ENCODE measurements around the gene KLK14.

Gene KLK14

DNA sequence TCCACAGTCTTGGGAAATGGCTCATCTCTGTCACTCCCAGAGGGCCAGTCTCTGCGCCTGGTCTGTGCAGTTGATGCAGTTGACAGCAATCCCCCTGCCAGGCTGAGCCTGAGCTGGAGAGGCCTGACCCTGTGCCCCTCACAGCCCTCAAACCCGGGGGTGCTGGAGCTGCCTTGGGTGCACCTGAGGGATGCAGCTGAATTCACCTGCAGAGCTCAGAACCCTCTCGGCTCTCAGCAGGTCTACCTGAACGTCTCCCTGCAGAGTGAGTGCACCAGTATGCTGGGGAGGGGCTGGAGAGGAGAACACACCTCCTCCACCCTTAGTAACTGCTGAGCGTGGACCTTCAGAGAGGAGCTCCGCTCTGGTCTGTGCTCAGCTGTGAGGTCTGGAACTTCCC lies 44.3 kb upstream of the KLK14 start:
- no peak for ATAC-seq (ENCODE audit: low read depth)
- no peaks in the 10 kb centered on the region for H3K4me1 ChIP-seq (ENCODE audit: insufficient read depth, poor library complexity, severe bottlenecking)
- no peaks in the 10 kb centered on the region for H3K36me3 ChIP-seq (ENCODE audit: low read depth)
- H3K27ac ChIP-seq (ENCODE audit: poor library complexity, severe bottlenecking) = no peak overlapping the region
- H3K4me3 ChIP-seq (ENCODE audit: severe bottlenecking) = no peak overlapping the region
- H3K27me3 ChIP-seq (ENCODE audit: insufficient read depth, poor library complexity, severe bottlenecking) = no peaks in the 10 kb centered on the region
- H3K9me3 ChIP-seq (ENCODE audit: severe bottlenecking) = no peaks in the 10 kb centered on the region
- TF ChIP-seq, protein P1, sequence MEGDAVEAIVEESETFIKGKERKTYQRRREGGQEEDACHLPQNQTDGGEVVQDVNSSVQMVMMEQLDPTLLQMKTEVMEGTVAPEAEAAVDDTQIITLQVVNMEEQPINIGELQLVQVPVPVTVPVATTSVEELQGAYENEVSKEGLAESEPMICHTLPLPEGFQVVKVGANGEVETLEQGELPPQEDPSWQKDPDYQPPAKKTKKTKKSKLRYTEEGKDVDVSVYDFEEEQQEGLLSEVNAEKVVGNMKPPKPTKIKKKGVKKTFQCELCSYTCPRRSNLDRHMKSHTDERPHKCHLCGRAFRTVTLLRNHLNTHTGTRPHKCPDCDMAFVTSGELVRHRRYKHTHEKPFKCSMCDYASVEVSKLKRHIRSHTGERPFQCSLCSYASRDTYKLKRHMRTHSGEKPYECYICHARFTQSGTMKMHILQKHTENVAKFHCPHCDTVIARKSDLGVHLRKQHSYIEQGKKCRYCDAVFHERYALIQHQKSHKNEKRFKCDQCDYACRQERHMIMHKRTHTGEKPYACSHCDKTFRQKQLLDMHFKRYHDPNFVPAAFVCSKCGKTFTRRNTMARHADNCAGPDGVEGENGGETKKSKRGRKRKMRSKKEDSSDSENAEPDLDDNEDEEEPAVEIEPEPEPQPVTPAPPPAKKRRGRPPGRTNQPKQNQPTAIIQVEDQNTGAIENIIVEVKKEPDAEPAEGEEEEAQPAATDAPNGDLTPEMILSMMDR (IDR thresholded peaks at IDR 0.05; ENCODE audit: poor library complexity, severe bottlenecking) = no peak
- no peak for DNase-seq (ENCODE audit: low spot score)

DNA sequence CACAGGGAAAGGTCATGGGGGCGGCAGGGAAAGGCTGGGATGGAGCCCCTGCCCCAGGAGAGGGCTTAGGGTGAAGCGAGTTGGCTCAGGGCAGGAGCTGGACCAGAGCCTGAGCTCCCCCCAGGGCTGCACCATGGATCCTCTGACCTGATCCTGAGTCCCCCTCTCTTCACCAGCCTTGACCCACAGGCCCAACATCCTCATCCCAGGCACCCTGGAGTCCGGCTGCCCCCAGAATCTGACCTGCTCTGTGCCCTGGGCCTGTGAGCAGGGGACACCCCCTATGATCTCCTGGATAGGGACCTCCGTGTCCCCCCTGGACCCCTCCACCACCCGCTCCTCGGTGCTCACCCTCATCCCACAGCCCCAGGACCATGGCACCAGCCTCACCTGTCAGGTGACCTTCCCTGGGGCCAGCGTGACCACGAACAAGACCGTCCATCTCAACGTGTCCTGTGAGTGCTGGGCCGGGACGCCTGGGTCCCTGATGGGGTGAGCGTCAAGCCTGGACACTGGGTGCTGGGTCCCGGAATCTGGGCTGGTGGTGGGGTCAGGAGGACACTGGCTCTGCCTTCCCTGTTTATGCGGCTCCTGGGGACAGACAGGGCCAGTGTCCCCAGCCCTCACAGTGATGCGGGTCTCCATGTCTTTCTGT lies 42.9 kb upstream of the KLK14 start:
- Histone ChIP-seq H3K36me3 (ENCODE audit: low read depth) (no peaks in the 10 kb centered on the region), H3K4me3 (ENCODE audit: severe bottlenecking) (no peak overlapping the region), H3K9me3 (ENCODE audit: severe bottlenecking) (no peaks in the 10 kb centered on the region), H3K27ac (ENCODE audit: poor library complexity, severe bottlenecking) (no peak overlapping the region), H3K4me1 (ENCODE audit: insufficient read depth, poor library complexity, severe bottlenecking) (no peaks in the 10 kb centered on the region), H3K27me3 (ENCODE audit: insufficient read depth, poor library complexity, severe bottlenecking) (no peaks in the 10 kb centered on the region)
- no peak for ATAC-seq (ENCODE audit: low read depth)
- TF ChIP-seq, protein P1 (IDR thresholded peaks at IDR 0.05; ENCODE audit: poor library complexity, severe bottlenecking) = no peak
- no peak for DNase-seq (ENCODE audit: low spot score)

DNA sequence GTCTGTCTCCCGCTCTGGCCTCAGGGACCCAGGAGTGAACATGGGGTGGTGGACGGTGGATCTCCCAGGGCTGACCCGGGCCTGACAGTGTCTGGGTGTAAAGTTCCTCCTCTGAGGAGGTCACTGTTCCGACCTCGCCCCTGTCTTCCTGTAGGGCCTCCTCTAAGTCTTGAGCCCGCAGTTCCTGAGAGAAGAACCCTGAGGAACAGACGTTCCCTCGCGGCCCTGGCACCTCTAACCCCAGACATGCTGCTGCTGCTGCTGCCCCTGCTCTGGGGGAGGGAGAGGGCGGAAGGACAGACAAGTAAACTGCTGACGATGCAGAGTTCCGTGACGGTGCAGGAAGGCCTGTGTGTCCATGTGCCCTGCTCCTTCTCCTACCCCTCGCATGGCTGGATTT lies 42.0 kb upstream of the KLK14 start, which contains the start of gene SIGLEC9:
Gene SIGLEC9, plus strand, starts transcription at position 178 of the 400 bp plus-strand sequence. Its CDS starts 69 bp downstream, at position 247.
- TF ChIP-seq, protein P1 (IDR thresholded peaks at IDR 0.05; ENCODE audit: poor library complexity, severe bottlenecking) = no peak
- Histone ChIP-seq H3K27ac (ENCODE audit: poor library complexity, severe bottlenecking) (no peak within 1 kb of the TSS), H3K27me3 (ENCODE audit: insufficient read depth, poor library complexity, severe bottlenecking) (no peaks in the 10 kb centered on the region), H3K4me3 (ENCODE audit: severe bottlenecking) (no peak within 1 kb of the TSS), H3K4me1 (ENCODE audit: insufficient read depth, poor library complexity, severe bottlenecking) (no peaks in the 10 kb centered on the region), H3K9me3 (ENCODE audit: severe bottlenecking) (no peaks in the 10 kb centered on the region), H3K36me3 (ENCODE audit: low read depth) (no peaks in the 10 kb centered on the region)
- ATAC-seq (ENCODE audit: low read depth) (no peak), DNase-seq (ENCODE audit: low spot score) (no peak)

DNA sequence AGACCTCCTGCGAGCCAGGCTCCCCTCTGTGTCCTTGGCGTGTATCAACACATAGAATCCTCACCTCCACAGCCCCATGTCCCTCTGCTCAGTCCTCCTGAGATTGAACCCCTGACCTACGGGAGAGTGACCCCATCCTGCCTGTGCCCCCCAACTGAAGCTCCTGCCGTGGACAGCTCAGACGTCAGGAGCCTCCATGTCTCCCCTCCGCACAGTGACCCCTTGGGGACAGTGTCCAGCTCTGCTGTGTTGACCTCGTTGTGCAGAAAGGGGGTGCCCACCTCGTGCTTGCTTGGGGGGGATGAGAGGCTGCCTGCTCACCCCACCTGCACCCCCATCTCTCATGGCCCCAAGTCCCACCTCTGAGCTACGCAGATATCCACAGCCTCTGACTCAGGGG lies 41.5 kb upstream of the KLK14 start:
- no peaks in the 10 kb centered on the region for H3K4me1 ChIP-seq (ENCODE audit: insufficient read depth, poor library complexity, severe bottlenecking)
- H3K4me3 ChIP-seq (ENCODE audit: severe bottlenecking) = no peak overlapping the region
- H3K36me3 ChIP-seq (ENCODE audit: low read depth) = no peaks in the 10 kb centered on the region
- ATAC-seq (ENCODE audit: low read depth) = no peak
- no peak overlapping the region for H3K27ac ChIP-seq (ENCODE audit: poor library complexity, severe bottlenecking)
- H3K9me3 ChIP-seq (ENCODE audit: severe bottlenecking) = no peaks in the 10 kb centered on the region
- TF ChIP-seq, protein P1 (IDR thresholded peaks at IDR 0.05; ENCODE audit: poor library complexity, severe bottlenecking) = no peak
- no peaks in the 10 kb centered on the region for H3K27me3 ChIP-seq (ENCODE audit: insufficient read depth, poor library complexity, severe bottlenecking)
- no peak for DNase-seq (ENCODE audit: low spot score)

DNA sequence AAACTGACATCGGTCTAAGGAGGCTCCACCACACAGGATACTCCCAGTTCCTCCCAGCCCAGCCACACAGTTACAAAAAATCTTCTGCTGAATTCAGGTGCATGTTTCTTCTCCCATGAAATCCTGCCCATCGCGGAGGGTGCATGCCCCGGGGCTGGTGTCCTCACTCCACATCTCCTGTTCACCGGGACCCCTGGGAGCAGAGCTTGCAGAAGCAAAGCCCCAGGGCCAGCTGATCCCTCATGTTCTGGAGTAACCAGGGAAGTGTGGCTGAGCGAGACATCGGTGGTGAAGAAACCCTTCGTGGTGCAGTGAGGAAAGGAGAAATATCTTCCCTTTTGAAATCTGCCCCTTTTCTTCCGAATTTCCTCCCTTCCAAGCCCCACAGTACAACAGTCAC lies 41.1 kb upstream of the KLK14 start:
- ATAC-seq (ENCODE audit: low read depth) (no peak), DNase-seq (ENCODE audit: low spot score) (no peak)
- H3K9me3 ChIP-seq (ENCODE audit: severe bottlenecking) = no peaks in the 10 kb centered on the region
- H3K27ac ChIP-seq (ENCODE audit: poor library complexity, severe bottlenecking) = no peak overlapping the region
- no peak overlapping the region for H3K4me3 ChIP-seq (ENCODE audit: severe bottlenecking)
- no peaks in the 10 kb centered on the region for H3K27me3 ChIP-seq (ENCODE audit: insufficient read depth, poor library complexity, severe bottlenecking)
- H3K36me3 ChIP-seq (ENCODE audit: low read depth) = no peaks in the 10 kb centered on the region
- H3K4me1 ChIP-seq (ENCODE audit: insufficient read depth, poor library complexity, severe bottlenecking) = no peaks in the 10 kb centered on the region
- TF ChIP-seq, protein P1 (IDR thresholded peaks at IDR 0.05; ENCODE audit: poor library complexity, severe bottlenecking) = no peak

All from RWPE2 (cell line).